Parathyroid adenoma (tissue), 2 donors: Measurements from ENCODE around the gene ZNF521.

Experiments used
- H2AFZ ChIP-seq: fragments of 300-600 bp; sonication (generic); one replicate; pipeline ENCODE4 v1.7.0; 2017; ENCODE audit warnings: antibody characterized with exemption, mild to moderate bottlenecking
- H3K27ac ChIP-seq: fragments of 300-600 bp; sonication (generic); one replicate; pipeline ENCODE4 v1.7.0; 2017
- H3K27me3 ChIP-seq: fragments of 300-600 bp; sonication (generic); one replicate; pipeline ENCODE4 v1.7.0; 2017; ENCODE audit warnings: low read length; ENCODE audit not compliant: control insufficient read depth, insufficient read depth
- H3K36me3 ChIP-seq: fragments of 300-600 bp; sonication (generic); one replicate; pipeline ENCODE4 v1.7.0; 2017; ENCODE audit warnings: low read length; ENCODE audit not compliant: control insufficient read depth, insufficient read depth
- H3K4me1 ChIP-seq: fragments of 300-600 bp; sonication (generic); one replicate; pipeline ENCODE4 v1.7.0; 2017; ENCODE audit warnings: control low read depth
- H3K4me2 ChIP-seq: fragments of 300-600 bp; sonication (generic); one replicate; pipeline ENCODE4 v1.7.0; 2017; ENCODE audit warnings: low read length
- H3K4me3 ChIP-seq: fragments of 300-600 bp; sonication (generic); one replicate; pipeline ENCODE4 v1.7.0; 2017; ENCODE audit warnings: low read depth, low read length
- H3K79me2 ChIP-seq: fragments of 300-600 bp; sonication (generic); one replicate; pipeline ENCODE4 v1.7.0; 2017; ENCODE audit warnings: control low read depth
- H3K9ac ChIP-seq: fragments of 300-600 bp; sonication (generic); one replicate; pipeline ENCODE4 v1.7.0; 2017; ENCODE audit warnings: mild to moderate bottlenecking
- H3K9me3 ChIP-seq: fragments of 300-600 bp; sonication (generic); one replicate; pipeline ENCODE4 v1.7.0; 2017; ENCODE audit warnings: low read length; ENCODE audit not compliant: control insufficient read depth
- CTCF ChIP-seq: fragments of 300-600 bp; sonication (generic); IDR thresholded peaks from one replicate; pipeline ENCODE4 v1.7.0; 2017; ENCODE audit warnings: antibody characterized with exemption, mild to moderate bottlenecking
- donor health status: primary hyperparathyroidism.

ZNF521 gene

GRCh38 chr18:25140124-25140961 is 211.6 kb downstream of the ZNF521 start:
- H3K4me1 ChIP-seq: no peaks in the 10 kb centered on the region
- H3K79me2 ChIP-seq: no peaks in the 10 kb centered on the region
- no peaks in the 10 kb centered on the region for H3K27me3 ChIP-seq
- no peak overlapping the region for H3K4me2 ChIP-seq
- no peak overlapping the region for H3K4me3 ChIP-seq
- no peak overlapping the region for H3K9ac ChIP-seq
- H3K36me3 ChIP-seq: no peaks in the 10 kb centered on the region
- no peaks in the 10 kb centered on the region for H3K9me3 ChIP-seq
- no peak overlapping the region for H2AFZ ChIP-seq
- no peak for TF ChIP-seq CTCF
- no peak overlapping the region for H3K27ac ChIP-seq

- H3K4me1 ChIP-seq: no peaks in the 10 kb centered on the region
- no peak for TF ChIP-seq CTCF
- no peaks in the 10 kb centered on the region for H3K27me3 ChIP-seq
- H3K9me3 ChIP-seq: no peaks in the 10 kb centered on the region
- no peak overlapping the region for H3K27ac ChIP-seq
- no peaks in the 10 kb centered on the region for H3K79me2 ChIP-seq
- no peak overlapping the region for H3K4me3 ChIP-seq
- no peak overlapping the region for H3K4me2 ChIP-seq
- no peak overlapping the region for H2AFZ ChIP-seq
- no peak overlapping the region for H3K9ac ChIP-seq
- no peaks in the 10 kb centered on the region for H3K36me3 ChIP-seq
Observed at GRCh38 chr18:25137197-25137472, 214.8 kb downstream of the ZNF521 start.

- H3K27ac ChIP-seq: no peak overlapping the region
- H3K4me1 ChIP-seq: no peaks in the 10 kb centered on the region
- no peaks in the 10 kb centered on the region for H3K27me3 ChIP-seq
- no peak overlapping the region for H3K9ac ChIP-seq
- no peak overlapping the region for H3K4me2 ChIP-seq
- no peaks in the 10 kb centered on the region for H3K9me3 ChIP-seq
- H3K4me3 ChIP-seq: no peak overlapping the region
- H2AFZ ChIP-seq: no peak overlapping the region
- H3K79me2 ChIP-seq: no peaks in the 10 kb centered on the region
- H3K36me3 ChIP-seq: no peaks in the 10 kb centered on the region
- TF ChIP-seq CTCF: no peak
Observed at GRCh38 chr18:25136416-25137196, 215.4 kb downstream of the ZNF521 start.

- Histone ChIP-seq H3K9ac (no peak overlapping the region), H3K4me2 (no peak overlapping the region), H3K36me3 (no peaks in the 10 kb centered on the region), H3K4me3 (no peak overlapping the region), H3K4me1 (no peaks in the 10 kb centered on the region), H3K9me3 (no peaks in the 10 kb centered on the region), H3K27me3 (no peaks in the 10 kb centered on the region), H3K79me2 (no peaks in the 10 kb centered on the region), H3K27ac (no peak overlapping the region), H2AFZ (no peak overlapping the region)
- TF ChIP-seq CTCF: no peak
Observed at GRCh38 chr18:25134861-25135260, 217.1 kb downstream of the ZNF521 start.
